Measurements from ENCODE around the gene PLEKHJ1.

- TF ChIP-seq CTCF (IDR thresholded peaks at IDR 0.05) (no peak), POLR2A (IDR thresholded peaks at IDR 0.05) (peak in 1 of 3 donors; percentile 37)
Measured at GRCh38 chr19:2282062-2282861, 46.1 kb upstream of the PLEKHJ1 start, which contains the start of gene PEAK3.
